K562 (cell line): ENCODE data around the gene CCNK. TPM values are rescaled to one million over a fixed set of nuclear protein-coding genes. Genes with fewer than 3 reads are reported as not detected.

Experiments
- CHD7 ChIP-seq: fragments of 200-600 bp; sonication (generic); IDR thresholded peaks from one replicate; pipeline ENCODE4 v1.6.1; 2012; ENCODE audit warnings: mild to moderate bottlenecking, low read depth, low read length, inconsistent platforms
- MCM5 ChIP-seq: fragments of 450-650 bp; IDR thresholded peaks from 2 replicates; pipeline ENCODE4 v1.6.1; 2016; ENCODE audit warnings: low read depth
- PCBP1 ChIP-seq: fragments of 200-400 bp; formaldehyde crosslinking; IDR thresholded peaks from 2 replicates; pipeline ENCODE4 v1.6.1; 2018; ENCODE audit warnings: mild to moderate bottlenecking, low read depth, low read length; ENCODE audit not compliant: poor library complexity, severe bottlenecking
- polyA plus RNA-seq, 8 experiments: library from polyadenylated mRNA; depleted of rRNA in 4 of 8; stranded (reverse) in 5 of 8; unstranded in 3 of 8; fragments of >200 nt; fragmentation: Nextera tagmentation in 2 of 8; fragmentation: Illumina TruSeq in 1 of 8; extraction: Ambion mirVana in 2 of 8; extraction: Trizol in 1 of 8; gene quantifications; 2 replicates each; pipeline versions ENCODE4 v1.2.1 to v1.2.3, GENCODE V29; 2011 to 2014; ENCODE audit warnings: inconsistent platforms in 1 of 8, missing spikeins in 1 of 8
- total RNA-seq, 7 experiments: library from RNA; depleted of rRNA in 6 of 7; stranded (reverse); fragments of >200 nt in 6 of 7; fragmentation: Illumina TruSeq in 2 of 7; extraction: Trizol in 2 of 7; gene quantifications; 2 replicates each; pipeline versions ENCODE4 v1.2.1 to v1.2.3, GENCODE V29; 2011 to 2021; ENCODE audit warnings: low replicate concordance in 1 of 7

Gene CCNK
- total and polyA plus RNA-seq, 9 of the 15 experiments (the other 6 are each of a cell fraction or from before 2014, with no cell fraction given), result 5.8 to 84.2 (median 16.4) TPM

- no peak for TF ChIP-seq CHD7
- no peak for TF ChIP-seq PCBP1
- TF ChIP-seq MCM5, result no peak
These were observed 35.8 kb downstream of the CCNK start (continued) for GRCh38 chr14:99516871-99517642.
